Osteoblast (primary cell): ENCODE data around the gene CTDP1. TPM values are rescaled to one million over a fixed set of nuclear protein-coding genes. Genes with fewer than 3 reads are reported as not detected.
A peak's percentile ranks its signal among the peaks of the same experiment; 100 is the strongest.

ENCODE experiments used
- DNase-seq: peaks from one replicate; pipeline ENCODE4 v3.0.0; 2011; ENCODE audit warnings: low spot score, mixed read lengths; ENCODE audit not compliant: insufficient read length; ENCODE audit errors: missing footprints
- H2AFZ ChIP-seq: 2 replicates; pipeline ENCODE4 v1.6.0; 2011; ENCODE audit warnings: mild to moderate bottlenecking, low read length
- H3K27ac ChIP-seq: 2 replicates; pipeline ENCODE4 v1.5.1; 2011; ENCODE audit warnings: mild to moderate bottlenecking, low read depth, low read length, moderate library complexity
- H3K27me3 ChIP-seq: 2 replicates; pipeline ENCODE4 v1.6.0; 2012; ENCODE audit warnings: mild to moderate bottlenecking, control low read depth, inconsistent platforms, low read length, moderate library complexity; ENCODE audit not compliant: insufficient read depth
- H3K36me3 ChIP-seq: 2 replicates; pipeline ENCODE4 v1.5.1; 2011; ENCODE audit warnings: mild to moderate bottlenecking, low read length, control low read depth, moderate library complexity; ENCODE audit not compliant: insufficient read depth
- H3K4me1 ChIP-seq: 2 replicates; pipeline ENCODE4 v1.5.1; 2011; ENCODE audit warnings: mild to moderate bottlenecking, low read length, control low read depth, moderate library complexity; ENCODE audit not compliant: insufficient read depth
- H3K4me2 ChIP-seq: 2 replicates; pipeline ENCODE4 v1.6.0; 2011; ENCODE audit warnings: mild to moderate bottlenecking, low read length; ENCODE audit not compliant: insufficient read depth
- H3K4me3 ChIP-seq: fragments of 200-600 bp; sonication (generic); 3 replicates; pipeline ENCODE4 v1.5.1; 2012; ENCODE audit warnings: mild to moderate bottlenecking, low read length, inconsistent platforms; ENCODE audit not compliant: insufficient read depth
- H3K79me2 ChIP-seq: 2 replicates; pipeline ENCODE4 v1.6.0; 2012; ENCODE audit warnings: mild to moderate bottlenecking, low read length, control low read depth, inconsistent platforms; ENCODE audit not compliant: insufficient read depth
- H3K9me3 ChIP-seq: 2 replicates; pipeline ENCODE4 v1.5.1; 2011; ENCODE audit warnings: low read depth, low read length, control low read depth
- H4K20me1 ChIP-seq: 2 replicates; pipeline ENCODE4 v1.6.0; 2012; ENCODE audit warnings: mild to moderate bottlenecking, low read length, control low read depth; ENCODE audit not compliant: insufficient read depth
- CTCF ChIP-seq: IDR thresholded peaks from 2 replicates; pipeline ENCODE4 v1.5.1; 2011; ENCODE audit warnings: mild to moderate bottlenecking, low read depth, low read length, moderate library complexity; ENCODE audit errors: extremely low read depth
- total RNA-seq: library from RNA; depleted of rRNA; stranded (reverse); fragments of >200 nt; gene quantifications from 2 replicates; pipeline ENCODE4 v1.2.3, GENCODE V29; 2012

The CTDP1 gene
- total RNA-seq, 1 donor: 26.8 TPM

DNA sequence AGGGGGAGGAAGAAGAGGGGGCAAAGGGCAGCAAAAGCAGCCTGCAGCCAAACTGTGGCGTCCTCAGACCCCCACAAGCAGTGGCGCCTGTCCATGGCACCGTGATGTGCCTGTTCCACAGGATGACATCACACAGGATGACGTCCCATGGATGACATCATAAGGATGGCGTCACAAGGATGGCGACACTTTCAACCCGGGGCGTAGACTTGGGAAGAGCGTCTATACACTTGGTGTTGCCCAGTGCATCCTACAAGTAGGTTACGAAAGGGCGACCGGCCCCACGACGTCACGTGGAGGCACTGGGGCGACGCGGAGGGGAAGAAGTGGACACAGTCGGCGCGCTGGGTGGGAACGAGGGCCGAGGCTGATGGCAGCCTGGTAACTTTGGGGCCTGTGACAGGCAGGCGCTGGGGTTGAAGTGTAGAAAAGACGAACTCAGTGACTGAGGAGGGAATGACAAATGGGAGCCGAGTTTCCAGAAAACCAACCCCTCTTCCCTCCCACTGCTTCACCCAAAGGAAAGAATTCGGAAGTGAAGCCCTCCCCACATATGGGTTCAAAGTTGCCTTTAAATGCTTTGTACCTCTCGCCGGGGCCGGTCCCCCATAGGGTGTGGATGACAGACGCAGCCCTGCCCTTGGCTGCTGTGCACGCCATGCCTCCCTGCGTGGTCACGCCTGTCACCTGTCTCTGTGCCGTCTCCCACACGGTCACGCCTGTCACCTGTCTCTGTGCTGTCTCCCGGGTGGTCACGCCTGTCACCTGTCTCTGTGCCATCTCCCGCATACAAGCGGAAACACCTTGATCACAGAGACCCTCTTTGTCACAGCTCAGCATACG lies 104.7 kb downstream of the CTDP1 start:
- Histone ChIP-seq H3K4me2 (peak overlapping the region; percentile 76), H4K20me1 (no peaks in the 10 kb centered on the region), H3K27me3 (peaks cover 46% of the 10 kb centered on the region), H3K9me3 (no peaks in the 10 kb centered on the region), H2AFZ (no peak overlapping the region), H3K27ac (no peak overlapping the region), H3K36me3 (no peaks in the 10 kb centered on the region), H3K79me2 (no peaks in the 10 kb centered on the region), H3K4me1 (peaks cover 19% of the 10 kb centered on the region), H3K4me3 (peak overlapping the region; percentile 17)
- peak; percentile 84 for DNase-seq
- TF ChIP-seq CTCF: no peak

GRCh38 chr18:79784965-79785770 lies 105.6 kb downstream of the CTDP1 start:
- Histone ChIP-seq H3K27me3 (peaks cover 44% of the 10 kb centered on the region), H2AFZ (no peak overlapping the region), H3K79me2 (no peaks in the 10 kb centered on the region), H3K9me3 (no peaks in the 10 kb centered on the region), H3K4me1 (peaks cover 19% of the 10 kb centered on the region), H3K27ac (peak overlapping the region; percentile 19), H3K36me3 (no peaks in the 10 kb centered on the region), H3K4me3 (peak overlapping the region; percentile 17), H4K20me1 (no peaks in the 10 kb centered on the region), H3K4me2 (peak overlapping the region; percentile 76)
- DNase-seq: peak; percentile 95
- TF ChIP-seq CTCF: no peak

DNA sequence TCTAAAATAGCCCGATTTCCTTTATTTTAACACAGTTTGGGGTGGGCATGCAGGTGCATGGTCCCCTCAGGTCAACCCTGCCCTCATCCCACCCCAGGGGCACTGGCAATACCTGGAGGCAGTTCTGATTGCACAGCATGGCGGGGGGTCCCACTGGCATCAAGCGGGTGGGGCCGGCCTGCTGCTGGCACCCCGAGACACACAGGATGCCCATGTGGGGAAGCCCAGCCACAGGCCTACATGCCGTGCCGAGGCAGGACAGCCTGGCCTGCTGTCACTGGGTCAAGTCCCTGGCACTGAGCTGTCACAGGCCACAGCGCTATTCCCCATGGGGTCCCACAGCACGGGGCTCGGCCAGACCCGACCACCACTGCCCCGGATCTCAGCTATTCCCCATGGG lies 106.2 kb downstream of the CTDP1 start:
- H3K4me2 ChIP-seq: no peak overlapping the region
- H3K79me2 ChIP-seq: no peaks in the 10 kb centered on the region
- peak; percentile 83 for DNase-seq
- no peaks in the 10 kb centered on the region for H4K20me1 ChIP-seq
- H3K27ac ChIP-seq: peak overlapping the region; percentile 19
- no peak overlapping the region for H3K4me3 ChIP-seq
- peaks cover 44% of the 10 kb centered on the region for H3K27me3 ChIP-seq
- no peaks in the 10 kb centered on the region for H3K36me3 ChIP-seq
- no peak overlapping the region for H2AFZ ChIP-seq
- no peak for TF ChIP-seq CTCF
- H3K9me3 ChIP-seq: no peaks in the 10 kb centered on the region
- peaks cover 20% of the 10 kb centered on the region for H3K4me1 ChIP-seq

GRCh38 chr18:79786304-79786703 lies 106.7 kb downstream of the CTDP1 start:
- TF ChIP-seq CTCF: no peak

More at GRCh38 chr18:79786304-79786703, 106.7 kb downstream of the CTDP1 start:
- H3K36me3 ChIP-seq: no peaks in the 10 kb centered on the region
- H3K4me1 ChIP-seq: peaks cover 24% of the 10 kb centered on the region
- DNase-seq: peak; percentile 72
- H4K20me1 ChIP-seq: no peaks in the 10 kb centered on the region
- H3K79me2 ChIP-seq: no peaks in the 10 kb centered on the region
- H3K4me2 ChIP-seq: peak overlapping the region; percentile 47
- peak overlapping the region; percentile 3 for H3K27ac ChIP-seq
- peaks cover 44% of the 10 kb centered on the region for H3K27me3 ChIP-seq
- no peaks in the 10 kb centered on the region for H3K9me3 ChIP-seq
- H3K4me3 ChIP-seq: no peak overlapping the region
- H2AFZ ChIP-seq: no peak overlapping the region
